GM23248 (cell line): ENCODE measurements around the gene AFF3. TPM values are rescaled to one million over a fixed set of nuclear protein-coding genes. Genes with fewer than 3 reads are reported as not detected.

ENCODE experiments used
- DNase-seq: peaks from one replicate; pipeline ENCODE4 v3.0.0-alpha.2; 2015
- H2AFZ ChIP-seq: fragments of 200-600 bp; sonication (generic); 2 replicates; pipeline ENCODE4 v1.6.1; 2016; ENCODE audit warnings: antibody characterized with exemption
- H3F3A ChIP-seq: fragments of 200-600 bp; sonication (generic); 2 replicates; pipeline ENCODE4 v1.6.1; 2016; ENCODE audit warnings: mild to moderate bottlenecking, antibody characterized with exemption, mixed run types; ENCODE audit not compliant: insufficient read depth
- H3K27ac ChIP-seq: fragments of 200-600 bp; sonication (generic); 2 replicates; pipeline ENCODE4 v1.5.1; 2016; ENCODE audit warnings: mild to moderate bottlenecking
- H3K27me3 ChIP-seq: fragments of 200-600 bp; sonication (generic); replicated peaks from 2 replicates; pipeline ENCODE4 v1.6.1; 2016; ENCODE audit warnings: mild to moderate bottlenecking; ENCODE audit not compliant: insufficient read depth
- H3K36me3 ChIP-seq: fragments of 200-600 bp; sonication (generic); 2 replicates; pipeline ENCODE4 v1.6.1; 2016; ENCODE audit warnings: low read depth, mild to moderate bottlenecking
- H3K4me1 ChIP-seq: fragments of 200-600 bp; sonication (generic); 2 replicates; pipeline ENCODE4 v1.6.1; 2016; ENCODE audit warnings: mild to moderate bottlenecking; ENCODE audit not compliant: insufficient read depth
- H3K4me2 ChIP-seq: fragments of 200-600 bp; sonication (generic); one replicate; pipeline ENCODE4 v1.6.1; 2016; ENCODE audit warnings: mild to moderate bottlenecking; ENCODE audit not compliant: unreplicated experiment
- H3K4me3 ChIP-seq: fragments of 200-600 bp; sonication (generic); 2 replicates; pipeline ENCODE4 v1.5.1; 2016; ENCODE audit warnings: mild to moderate bottlenecking
- H3K79me2 ChIP-seq: fragments of 200-600 bp; sonication (generic); 2 replicates; pipeline ENCODE4 v1.6.1; 2016; ENCODE audit warnings: mild to moderate bottlenecking; ENCODE audit not compliant: insufficient read depth
- H3K9ac ChIP-seq: fragments of 200-600 bp; sonication (generic); 2 replicates; pipeline ENCODE4 v1.6.1; 2016; ENCODE audit warnings: mild to moderate bottlenecking
- H3K9me2 ChIP-seq: fragments of 200-600 bp; sonication (generic); 2 replicates; pipeline ENCODE4 v1.6.1; 2016; ENCODE audit warnings: mixed run types, mild to moderate bottlenecking, moderate library complexity; ENCODE audit not compliant: insufficient read depth
- H3K9me3 ChIP-seq: fragments of 200-600 bp; sonication (generic); one replicate; pipeline ENCODE4 v1.6.1; 2017; ENCODE audit warnings: low read depth
- H4K20me1 ChIP-seq: fragments of 200-600 bp; sonication (generic); 2 replicates; pipeline ENCODE4 v1.6.0; 2016; ENCODE audit not compliant: insufficient read depth
- EZH2 ChIP-seq: fragments of 200-600 bp; sonication (generic); IDR thresholded peaks from 2 replicates; pipeline ENCODE4 v1.6.1; 2018; ENCODE audit warnings: antibody characterized with exemption, mild to moderate bottlenecking; ENCODE audit not compliant: insufficient read depth, poor library complexity, severe bottlenecking
- EZH2phosphoT487 ChIP-seq: fragments of 200-600 bp; sonication (generic); IDR thresholded peaks from 2 replicates; pipeline ENCODE4 v1.6.1; 2018; ENCODE audit warnings: antibody characterized with exemption, moderate library complexity, mild to moderate bottlenecking, low read depth; ENCODE audit not compliant: insufficient read depth
- WGBS, 2 experiments: methylation state at CpG; one replicate each; pipeline ENCODE4 v1.1.6; 2015 to 2017; ENCODE audit warnings: low lambda C conversion rate in 2 of 2, low coverage in 1 of 2; ENCODE audit errors: missing lambda C conversion rate in 2 of 2; 5-methylcytosine and 5-hydroxymethylcytosine counted together
- in situ Hi-C: fragments of 300-500 bp; cut with MboI; formaldehyde crosslinking; loops from 2 replicates; pipeline ENCODE4 v1.15.0; 2020
- polyA plus RNA-seq: library from polyadenylated mRNA; unstranded; fragments of >200 nt; fragmentation: Nextera tagmentation; extraction: Ambion mirVana; gene quantifications from 2 replicates; pipeline ENCODE4 v1.2.1, GENCODE V29; 2016
- total RNA-seq: library from RNA; depleted of rRNA; stranded (reverse); fragments of >200 nt; shearing (Covaris generic); gene quantifications from 2 replicates; pipeline ENCODE4 v1.2.3, GENCODE V29; 2014

Gene AFF3
- total and polyA plus RNA-seq, 2 experiments from 2014 or later = 0.56 to 0.86 TPM

DNA sequence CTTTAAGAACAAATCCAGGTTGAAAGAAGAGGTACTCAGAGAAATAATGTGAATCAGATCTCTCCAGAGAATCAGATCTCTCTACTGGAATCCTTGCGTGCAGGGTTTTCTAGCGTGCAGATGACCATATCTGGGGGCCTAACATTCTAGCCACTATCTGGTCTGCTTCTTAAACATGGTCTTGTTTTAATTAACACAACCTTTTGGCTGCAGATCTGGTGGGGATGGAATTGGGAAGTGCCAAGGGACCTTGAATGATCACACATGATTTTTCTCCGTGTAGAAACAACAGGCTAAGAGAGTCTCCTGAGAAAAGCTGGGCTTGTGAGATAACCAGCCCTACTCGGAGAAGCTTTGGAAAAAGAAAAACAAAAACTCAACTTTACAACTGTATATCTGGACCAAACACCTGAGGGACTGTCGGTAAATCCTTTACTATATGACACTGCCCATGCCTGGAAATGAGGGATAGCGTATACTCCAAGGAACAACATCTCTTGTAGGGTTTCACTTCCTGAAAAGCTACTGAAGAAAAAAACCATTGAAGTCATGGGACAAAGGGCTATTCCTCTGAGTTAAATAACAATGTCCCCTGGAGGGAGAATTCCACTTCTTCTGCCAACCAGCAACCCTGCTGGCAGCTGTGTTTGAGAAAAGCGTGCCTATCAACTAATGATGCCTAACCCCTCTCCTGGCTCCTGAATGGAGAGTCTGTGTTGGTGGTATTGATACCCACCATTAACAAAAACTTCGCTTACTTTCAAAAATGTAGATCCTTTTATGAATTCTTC is 481.6 kb downstream of the AFF3 start:
- Histone ChIP-seq H3K4me2 (no peak overlapping the region), H3K4me1 (peaks cover 18% of the 10 kb centered on the region), H3F3A (peaks cover 28% of the 10 kb centered on the region), H3K9me3 (no peaks in the 10 kb centered on the region), H3K27me3 (no peaks in the 10 kb centered on the region), H3K4me3 (no peak overlapping the region), H3K9me2 (0 out of 2 replicates have a peak, but pooled peaks cover 5% of the 10 kb centered on the region), H3K27ac (no peak overlapping the region), H3K36me3 (no peaks in the 10 kb centered on the region), H3K9ac (no peak overlapping the region), H2AFZ (no peak overlapping the region), H4K20me1 (no peaks in the 10 kb centered on the region), H3K79me2 (no peaks in the 10 kb centered on the region)
- DNase-seq = no peak
- WGBS, 2 experiments = 77 to 78% methylated on average over 8 of the region's 8 CpGs
- in situ Hi-C loops = no loop called here
- no peak for TF ChIP-seq EZH2phosphoT487
- no peak for TF ChIP-seq EZH2

DNA sequence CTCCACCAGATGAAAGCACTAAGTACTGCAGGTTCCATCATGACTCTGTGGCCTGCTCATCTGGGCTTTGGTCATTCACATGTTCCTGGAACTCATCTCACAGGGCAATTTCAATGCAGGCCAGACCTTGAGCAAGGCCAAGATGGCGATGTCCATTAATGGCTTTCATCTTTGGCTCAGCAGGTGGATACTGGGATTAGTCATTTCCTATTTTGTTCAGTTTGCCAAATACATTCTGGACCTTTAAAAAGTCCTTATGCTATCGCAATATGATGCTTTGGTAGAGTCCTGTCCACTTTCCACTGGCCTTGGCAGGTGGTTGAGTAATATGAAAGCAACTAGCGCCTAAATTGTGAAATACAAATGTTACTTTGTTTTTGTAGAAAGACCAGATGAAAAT is 482.5 kb downstream of the AFF3 start:
- no peaks in the 10 kb centered on the region for H3K79me2 ChIP-seq
- in situ Hi-C loops = no loop called here
- DNase-seq = no peak

DNA sequence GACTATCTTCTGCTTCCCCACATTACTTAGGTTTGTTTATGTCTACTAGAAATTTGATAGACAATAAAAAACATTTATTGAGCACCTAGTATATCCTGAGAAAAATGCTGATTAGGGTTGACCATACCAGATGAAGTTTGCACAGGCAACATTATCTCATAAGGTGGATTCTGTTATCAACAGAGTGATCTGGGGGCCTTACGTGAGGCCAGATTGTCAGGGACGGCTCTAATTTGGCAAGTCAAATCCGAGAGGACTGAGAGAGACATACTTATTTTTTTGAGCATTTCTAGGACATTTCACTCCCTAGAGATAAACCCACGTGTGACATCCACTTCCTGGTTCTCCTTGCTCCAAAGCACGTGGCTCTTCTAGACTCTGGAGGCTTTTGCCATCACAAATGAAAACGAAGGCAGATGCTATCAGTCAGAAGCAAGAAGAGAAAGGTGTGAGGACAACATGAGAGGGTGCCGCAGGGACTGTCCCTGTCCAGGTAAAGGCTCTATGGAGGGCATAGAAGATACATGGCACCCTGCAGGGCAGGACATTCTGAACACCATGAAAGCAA is 484.6 kb downstream of the AFF3 start:
- Histone ChIP-seq H3K4me3 (no peak overlapping the region), H2AFZ (no peak overlapping the region), H3K27ac (no peak overlapping the region), H3F3A (peaks cover 22% of the 10 kb centered on the region), H3K27me3 (no peaks in the 10 kb centered on the region), H3K9ac (no peak overlapping the region), H4K20me1 (no peaks in the 10 kb centered on the region), H3K79me2 (no peaks in the 10 kb centered on the region), H3K4me2 (no peak overlapping the region), H3K4me1 (peaks cover 22% of the 10 kb centered on the region), H3K36me3 (no peaks in the 10 kb centered on the region), H3K9me2 (no peaks in the 10 kb centered on the region), H3K9me3 (no peaks in the 10 kb centered on the region)
- WGBS, 2 experiments = 60 to 64% methylated on average over 7 of the region's 7 CpGs
- TF ChIP-seq EZH2phosphoT487 (no peak), EZH2 (no peak)
- in situ Hi-C loops = no loop called here
- DNase-seq = no peak

More for the DNA sequence above, 482.5 kb downstream of the AFF3 start:
- Histone ChIP-seq H3K27me3 (no peaks in the 10 kb centered on the region), H3K9me3 (no peaks in the 10 kb centered on the region), H3K9ac (no peak overlapping the region), H4K20me1 (no peaks in the 10 kb centered on the region), H3K4me3 (no peak overlapping the region), H3F3A (peaks cover 33% of the 10 kb centered on the region), H3K4me2 (no peak overlapping the region), H2AFZ (no peak overlapping the region), H3K36me3 (no peaks in the 10 kb centered on the region), H3K27ac (no peak overlapping the region), H3K9me2 (0 out of 2 replicates have a peak, but pooled peaks cover 5% of the 10 kb centered on the region), H3K4me1 (peaks cover 23% of the 10 kb centered on the region)
- 86 to 89% methylated on average over 3 of the region's 3 CpGs for WGBS, 2 experiments
- no peak for TF ChIP-seq EZH2
- TF ChIP-seq EZH2phosphoT487 = no peak

DNA sequence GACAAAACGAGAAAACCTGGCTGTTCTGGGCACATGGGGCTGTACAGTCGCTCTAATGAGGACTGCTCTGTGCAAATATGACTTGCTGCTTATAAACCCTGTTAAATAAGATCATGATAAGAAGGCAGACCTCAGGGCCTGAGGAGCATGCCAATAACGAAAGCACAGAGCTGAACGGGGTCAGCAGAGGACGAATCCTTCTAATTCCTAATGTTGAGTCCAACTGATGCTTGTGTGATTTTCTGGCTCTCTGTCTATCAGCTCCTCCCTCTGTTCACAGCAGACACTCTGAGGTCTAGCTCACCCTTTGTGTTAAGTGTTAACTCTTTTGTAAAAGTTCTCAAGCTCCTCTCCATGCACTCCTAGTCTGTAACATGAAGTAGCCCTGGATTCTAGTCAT is 485.4 kb downstream of the AFF3 start:
- H3K4me3 ChIP-seq = no peak overlapping the region
- in situ Hi-C loops = no loop called here
- H3K79me2 ChIP-seq = no peaks in the 10 kb centered on the region
- no peak overlapping the region for H2AFZ ChIP-seq
- TF ChIP-seq EZH2 = no peak
- no peak for TF ChIP-seq EZH2phosphoT487
- H3K9ac ChIP-seq = no peak overlapping the region
- H3K27me3 ChIP-seq = no peaks in the 10 kb centered on the region
- H3K27ac ChIP-seq = no peak overlapping the region
- peaks cover 16% of the 10 kb centered on the region for H3F3A ChIP-seq
- H3K4me1 ChIP-seq = peaks cover 24% of the 10 kb centered on the region
- H3K4me2 ChIP-seq = no peak overlapping the region
- H3K9me3 ChIP-seq = no peaks in the 10 kb centered on the region
- H3K9me2 ChIP-seq = no peaks in the 10 kb centered on the region
- no peak for DNase-seq
- WGBS, 2 experiments = 34 to 35% methylated on average over 5 of the region's 5 CpGs
- H3K36me3 ChIP-seq = no peaks in the 10 kb centered on the region
- no peaks in the 10 kb centered on the region for H4K20me1 ChIP-seq
